NCI-H345 treated with DMSO at 0.1 percent for 48 hours (cell line): ENCODE data around the gene PALLD.

Source experiments
- DNase-seq: peaks from one replicate; lab custom pipeline; 2025; ENCODE audit not compliant: unreplicated experiment; lab: John Stamatoyannopoulos, UW

Gene PALLD

GRCh38 chr4:168587411-168588125 lies 90.7 kb downstream of the PALLD start:
- DNase-seq = no peak

GRCh38 chr4:168588916-168589531 lies 92.2 kb downstream of the PALLD start:
- DNase-seq = no peak

DNA sequence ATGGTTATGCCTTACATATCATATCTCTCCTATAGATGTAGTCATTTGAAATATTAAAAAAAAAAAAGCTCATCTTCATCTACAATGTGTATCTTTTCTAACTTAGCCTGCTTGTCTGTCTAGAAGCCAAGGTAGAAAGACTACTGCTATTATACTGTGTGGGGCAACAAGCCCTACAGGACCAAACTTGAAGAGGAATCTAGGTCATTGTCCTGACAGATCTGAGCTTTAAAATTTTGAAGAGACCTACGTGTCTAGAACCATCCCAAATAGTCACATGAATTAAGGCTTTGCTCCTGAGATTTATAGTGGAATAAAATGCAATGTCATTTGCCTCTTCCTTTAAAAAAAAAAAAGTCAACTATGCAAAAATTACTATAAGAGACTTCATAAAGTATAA lies 95.8 kb downstream of the PALLD start:
- DNase-seq = no peak

DNA sequence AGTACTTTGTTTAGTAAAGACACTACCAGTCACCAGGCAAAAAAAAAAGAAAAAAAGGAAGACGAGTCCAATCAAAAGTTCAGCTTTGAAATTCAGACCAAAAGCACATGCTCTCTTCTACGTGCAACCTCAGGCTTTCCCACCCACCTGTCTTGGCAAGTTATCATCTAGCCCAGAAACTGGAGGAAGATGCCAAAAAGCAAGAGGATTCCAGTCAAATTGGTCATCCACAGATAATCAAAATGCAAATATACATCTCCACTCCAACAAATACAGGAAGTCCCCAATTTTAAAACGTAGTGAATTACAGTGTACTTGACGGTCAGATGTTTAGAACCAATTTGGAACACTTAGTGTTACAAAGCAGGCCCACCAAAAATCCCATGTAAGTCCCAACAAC lies 96.5 kb downstream of the PALLD start:
- no peak for DNase-seq

- DNase-seq = no peak
Observed at GRCh38 chr4:168594121-168594520, 97.3 kb downstream of the PALLD start.

DNA sequence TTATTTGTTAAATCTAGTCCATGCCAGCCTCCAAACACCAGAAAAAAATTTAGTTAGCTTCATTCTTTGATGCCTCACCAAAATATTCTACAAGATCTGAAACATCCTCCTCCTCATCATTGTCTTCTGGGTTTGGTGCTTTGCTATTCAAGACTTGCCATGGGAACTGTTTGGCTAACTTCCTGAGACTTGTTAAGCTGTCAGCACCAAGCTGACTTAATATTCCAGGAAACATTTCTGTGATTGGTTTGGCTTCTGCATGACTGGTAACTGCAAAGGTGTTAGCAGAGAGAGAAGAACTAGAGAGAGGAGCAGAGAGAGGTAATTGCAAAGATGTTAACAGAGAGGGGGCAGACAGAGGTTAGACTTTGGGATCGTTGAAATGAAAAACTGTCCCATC lies 101.3 kb downstream of the PALLD start:
- no peak for DNase-seq

DNA sequence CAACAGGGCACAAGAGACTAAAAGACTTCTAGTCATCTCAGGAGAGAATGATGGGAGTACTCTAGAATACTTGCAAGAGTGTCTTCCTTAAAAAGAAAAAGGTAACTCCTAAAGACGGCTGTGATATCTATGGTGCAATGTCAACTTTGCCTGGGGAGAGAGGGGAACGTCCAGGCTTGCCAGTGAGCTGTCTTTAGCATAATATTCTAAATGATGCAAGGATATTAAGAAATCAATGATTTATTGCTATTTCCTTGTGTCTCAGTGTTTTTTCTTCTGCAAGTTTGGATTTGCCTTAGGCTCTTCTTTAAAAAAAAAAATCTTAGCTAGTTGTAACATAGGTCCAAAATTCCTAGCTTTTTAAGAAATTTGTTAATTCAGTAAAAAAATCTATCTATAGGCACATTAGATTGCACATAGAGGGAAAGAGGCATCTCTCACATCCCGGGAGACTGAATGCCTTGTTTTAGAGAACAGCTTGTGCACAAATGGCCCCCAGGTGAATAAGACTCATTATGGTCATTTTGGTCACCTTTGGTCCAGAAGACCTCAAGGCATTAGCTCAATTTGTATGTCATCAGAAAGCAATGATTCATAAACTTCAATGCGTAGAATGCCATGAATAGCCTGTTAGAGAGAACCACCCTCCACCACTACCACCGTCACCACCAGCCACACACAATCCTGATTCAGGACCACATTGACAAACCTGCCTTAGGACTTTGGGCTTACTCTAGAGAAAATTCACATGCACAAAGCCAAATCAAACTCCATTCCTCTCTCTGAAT lies 104.1 kb downstream of the PALLD start:
- no peak for DNase-seq

- DNase-seq = no peak
Observed at GRCh38 chr4:168601899-168602298, 105.0 kb downstream of the PALLD start.

DNA sequence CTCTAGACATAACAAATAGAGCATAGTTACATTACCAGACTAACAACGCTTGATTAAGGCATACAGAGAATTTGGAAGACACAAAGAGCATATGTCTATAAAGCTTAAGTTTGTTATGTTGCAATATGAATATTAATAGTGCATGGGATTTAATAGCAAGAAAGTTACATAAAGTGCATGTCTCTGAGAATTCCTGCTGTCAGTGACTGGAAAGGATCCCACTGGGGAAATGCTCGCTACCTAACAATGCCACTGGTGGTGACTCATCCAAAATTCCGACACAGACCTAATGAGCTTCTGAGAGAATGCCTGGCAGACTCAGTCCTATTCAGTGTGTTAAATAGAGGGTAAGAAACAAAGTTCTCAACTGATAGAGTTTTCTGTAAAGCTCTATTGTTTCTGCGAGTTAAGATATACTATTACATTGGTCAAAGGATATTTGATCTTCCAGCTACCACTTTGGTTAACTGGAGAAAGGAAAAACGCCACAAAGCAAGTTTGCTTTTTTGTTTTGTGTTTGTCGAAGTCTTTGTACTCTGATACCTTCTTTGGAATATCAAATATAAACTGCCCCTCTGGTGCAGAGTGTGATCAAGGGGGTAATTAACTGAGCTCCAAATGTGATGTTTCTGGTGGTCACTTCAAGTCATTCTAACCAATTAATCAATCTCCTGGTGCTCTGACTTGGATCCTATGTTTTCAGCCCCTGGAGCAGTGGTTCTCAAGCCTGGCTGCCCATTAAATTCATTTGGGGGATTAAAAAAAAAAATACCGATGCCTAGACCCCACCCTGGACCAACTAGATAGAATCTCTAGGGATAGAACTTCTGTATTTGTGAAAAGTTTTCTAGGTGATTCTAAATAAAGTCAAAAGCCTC lies 107.9 kb downstream of the PALLD start:
- no peak for DNase-seq

GRCh38 chr4:168605411-168605810 lies 108.6 kb downstream of the PALLD start:
- DNase-seq = no peak

GRCh38 chr4:168607215-168607614 lies 110.4 kb downstream of the PALLD start:
- DNase-seq = no peak

DNA sequence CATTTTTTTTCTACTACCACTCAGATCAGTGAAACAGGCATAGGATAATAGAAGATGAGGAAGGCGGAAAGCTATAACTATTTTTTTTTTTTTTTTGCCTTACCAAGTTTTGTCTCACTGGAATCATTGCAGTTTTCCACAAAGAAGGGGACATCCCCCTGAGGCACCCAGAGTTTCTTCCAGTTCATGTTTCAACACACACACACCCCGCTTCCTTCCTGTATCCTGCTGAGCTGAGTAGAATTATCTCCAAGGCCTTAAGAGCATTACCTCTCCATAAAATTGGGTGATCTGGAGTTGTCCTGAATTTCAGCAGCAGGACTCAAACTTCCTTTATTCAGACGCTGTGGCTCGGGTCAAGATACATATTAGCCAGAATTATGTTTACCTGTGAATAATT lies 111.9 kb downstream of the PALLD start:
- no peak for DNase-seq

DNA sequence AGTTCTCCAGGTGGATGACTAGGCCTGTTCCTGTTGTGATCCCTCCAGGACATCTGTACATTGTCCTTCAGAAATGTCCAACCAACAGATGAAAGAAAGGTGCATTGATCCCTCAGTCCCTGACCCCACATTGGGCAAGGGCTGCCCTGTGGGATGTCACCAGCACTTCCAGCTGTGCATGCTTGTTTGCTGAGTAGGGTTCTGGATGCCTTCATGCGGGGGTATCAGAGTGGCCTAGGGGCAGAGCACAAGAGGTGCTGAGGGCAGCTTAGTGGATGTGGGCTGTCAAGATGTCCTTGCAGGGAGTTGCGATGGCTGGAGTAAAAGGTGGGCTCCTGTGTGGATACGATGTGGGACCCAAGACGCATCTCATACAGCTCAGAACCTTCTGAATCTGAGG lies 112.5 kb downstream of the PALLD start:
- DNase-seq = no peak

GRCh38 chr4:168610911-168611530 lies 114.2 kb downstream of the PALLD start:
- DNase-seq = no peak

DNA sequence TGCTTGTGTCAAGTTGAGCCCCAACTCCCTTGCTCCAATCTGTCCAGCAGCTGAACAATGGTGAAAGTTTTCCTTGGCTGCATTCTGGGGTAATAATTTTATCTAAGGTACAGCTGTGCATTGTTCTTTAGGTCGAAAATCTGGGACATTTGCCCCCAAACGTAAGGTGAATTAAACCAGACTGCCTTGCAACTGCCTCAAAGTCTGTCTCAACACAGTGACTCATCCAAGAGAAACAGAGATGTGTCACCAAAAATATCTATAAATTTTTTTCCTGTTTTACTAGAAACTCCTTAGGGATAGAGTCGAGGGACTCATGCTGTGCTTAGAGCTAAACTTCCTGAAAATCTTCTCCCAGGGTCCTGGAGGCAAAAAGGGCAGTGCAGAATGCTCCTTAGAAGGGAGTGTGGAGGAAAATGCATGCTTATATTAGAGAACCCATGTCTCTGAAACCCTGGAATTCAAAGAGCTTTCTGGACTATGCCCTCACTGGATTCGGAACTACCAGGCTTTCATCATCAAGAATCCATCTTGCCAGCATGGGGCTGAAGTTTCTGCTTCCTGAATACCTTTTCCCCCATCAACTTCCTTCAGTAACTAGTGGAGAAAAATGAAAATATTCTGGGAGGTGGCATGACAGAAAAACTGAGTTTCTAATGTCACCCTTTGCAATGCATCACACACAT lies 115.7 kb downstream of the PALLD start:
- DNase-seq = no peak

- no peak for DNase-seq
Observed at GRCh38 chr4:168613869-168614268, 117.0 kb downstream of the PALLD start.

GRCh38 chr4:168614281-168615057 lies 117.6 kb downstream of the PALLD start:
- no peak for DNase-seq

DNA sequence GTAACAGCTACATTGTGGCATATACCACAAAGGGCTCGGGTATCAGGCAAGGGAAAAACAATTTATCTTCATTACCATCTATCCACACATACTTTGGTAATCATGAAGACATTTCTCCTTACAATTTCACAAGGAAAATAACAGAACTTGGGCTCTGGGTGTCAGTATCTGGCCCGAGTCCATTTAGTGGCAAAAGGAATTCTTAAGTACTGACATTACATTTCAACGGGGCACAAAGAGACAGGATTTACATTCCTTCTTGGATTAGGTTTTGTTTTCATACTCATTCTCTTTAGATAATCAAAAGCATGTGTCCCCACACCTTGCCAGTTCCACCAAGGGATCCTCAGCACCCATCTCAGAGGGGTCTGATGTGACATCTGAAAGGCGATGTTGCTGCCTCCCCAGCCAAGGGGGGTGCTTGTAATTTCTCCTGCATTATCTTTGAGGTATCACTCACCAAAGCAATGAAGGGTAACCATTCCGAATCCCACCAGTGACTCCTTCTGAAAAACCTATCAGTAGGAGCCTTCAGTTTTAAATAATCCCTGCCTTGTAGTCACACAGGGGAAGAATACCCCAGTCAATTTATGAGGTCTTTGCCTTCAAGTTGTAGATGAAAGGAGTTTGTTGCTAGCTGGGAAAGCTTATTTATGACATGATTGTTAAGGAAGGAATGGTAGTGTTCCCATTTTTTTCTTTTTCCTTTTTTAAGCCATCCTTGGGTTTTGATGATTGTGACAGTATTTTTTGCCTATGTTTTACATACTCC lies 118.6 kb downstream of the PALLD start:
- DNase-seq = no peak
